Fibroblast of skin of right biceps (primary cell): ENCODE results near the gene ABITRAM.
A peak's percentile ranks its signal among the peaks of the same experiment; 100 is the strongest.
"Not testable (repeated sequence)": the region's sequence is repeated elsewhere in the genome, so short reads cannot be mapped to it uniquely, and the experiment has no call there.

Experiments used
- DNase-seq: peaks from one replicate; pipeline ENCODE4 v3.0.0-alpha.2; 2013

ABITRAM gene

DNA sequence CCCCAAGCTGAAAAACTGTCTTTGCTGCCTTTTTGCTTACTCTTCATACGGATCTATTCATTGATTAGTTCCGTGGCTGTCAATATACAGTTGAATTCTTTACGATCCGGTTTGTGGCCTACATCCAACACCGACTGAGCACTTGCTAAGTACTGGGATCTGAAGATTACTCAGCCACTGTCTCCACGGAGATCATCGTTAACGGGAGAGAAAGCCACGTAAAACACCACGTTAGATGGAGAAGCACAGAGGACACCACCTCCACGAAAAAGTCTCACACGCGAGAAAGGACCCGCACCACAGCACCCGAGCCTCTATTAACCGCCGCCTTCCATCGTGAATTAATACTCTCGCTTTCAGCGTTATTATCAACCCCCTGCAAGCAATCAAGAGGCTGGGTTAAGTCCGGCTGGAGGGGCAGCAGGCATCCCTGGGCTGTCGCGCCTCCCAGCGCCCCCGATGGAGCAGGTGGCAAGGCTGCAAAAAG, 926 bp upstream of the ABITRAM start:
- peak; percentile 23 for DNase-seq

DNA sequence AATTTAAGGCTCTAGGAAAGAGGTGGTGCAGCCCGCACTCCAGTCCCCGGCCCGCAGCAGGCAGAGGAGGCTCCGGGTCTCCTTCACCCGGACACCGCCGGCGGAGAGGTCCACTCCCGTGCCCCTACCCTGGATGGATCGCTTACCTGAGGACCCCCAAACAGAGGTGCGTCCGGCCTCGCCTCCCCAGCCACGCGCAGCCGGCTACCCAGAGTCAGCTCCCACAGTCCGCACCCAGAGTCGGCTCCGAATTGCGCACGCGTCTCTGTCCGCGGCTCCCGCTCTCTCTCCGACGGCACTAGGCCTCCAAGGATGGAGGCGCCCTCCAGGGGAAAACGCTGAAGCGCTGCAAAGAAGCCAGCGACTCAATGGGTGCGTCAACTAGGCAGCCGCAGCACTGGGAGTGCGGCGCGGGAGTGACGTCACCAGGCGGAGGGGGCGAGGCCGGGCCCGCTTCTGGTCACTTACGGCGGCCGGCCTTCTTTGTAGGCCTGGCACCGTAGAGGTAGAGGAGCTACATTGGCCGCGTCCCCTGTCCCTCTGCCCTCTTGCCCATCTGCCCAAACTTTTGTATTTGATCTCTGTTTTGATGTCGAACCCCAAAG, 380 bp upstream of the ABITRAM start, which contains the start of gene ELP1:
ELP1 (minus strand) TSS at position 407 of the 605 bp plus-strand sequence. CDS start 2,978 bp downstream, outside the sequence.
- DNase-seq = peak; percentile 96

DNA sequence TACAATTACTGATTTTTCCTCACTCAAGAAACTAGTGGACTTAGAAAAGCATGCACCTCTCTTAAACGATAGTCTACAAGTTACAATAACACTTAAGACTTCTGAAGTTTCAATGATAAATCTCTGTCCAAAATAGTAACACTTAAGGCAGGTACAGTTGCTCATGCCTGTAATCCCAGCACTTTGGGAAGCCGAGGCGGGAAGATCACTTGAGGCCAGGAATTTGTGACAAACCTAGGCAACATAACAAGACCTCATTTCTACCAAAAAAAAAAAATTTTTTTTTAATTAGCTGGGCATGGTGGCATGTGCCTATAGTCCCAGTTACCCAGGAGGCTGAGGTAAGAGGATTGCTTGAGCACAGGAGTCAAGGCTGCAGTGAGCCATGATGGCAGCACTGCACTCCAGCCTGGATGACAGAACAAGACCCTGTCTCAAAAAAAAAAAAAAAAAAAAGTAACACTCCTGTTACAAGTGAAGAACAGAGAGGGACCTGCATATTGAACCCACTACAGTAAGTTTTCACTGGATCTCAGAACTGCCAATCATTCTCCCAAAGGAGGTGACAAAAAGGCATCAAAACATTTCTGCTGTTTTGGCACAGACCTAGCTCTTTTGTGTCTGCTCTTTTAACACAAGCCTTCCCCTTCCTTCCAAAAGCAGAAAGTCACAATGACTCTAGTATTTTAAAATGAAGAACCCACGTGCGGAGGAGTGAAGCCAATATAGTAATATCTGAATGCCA, 3.5 kb downstream of the ABITRAM start:
- no peak for DNase-seq

DNA sequence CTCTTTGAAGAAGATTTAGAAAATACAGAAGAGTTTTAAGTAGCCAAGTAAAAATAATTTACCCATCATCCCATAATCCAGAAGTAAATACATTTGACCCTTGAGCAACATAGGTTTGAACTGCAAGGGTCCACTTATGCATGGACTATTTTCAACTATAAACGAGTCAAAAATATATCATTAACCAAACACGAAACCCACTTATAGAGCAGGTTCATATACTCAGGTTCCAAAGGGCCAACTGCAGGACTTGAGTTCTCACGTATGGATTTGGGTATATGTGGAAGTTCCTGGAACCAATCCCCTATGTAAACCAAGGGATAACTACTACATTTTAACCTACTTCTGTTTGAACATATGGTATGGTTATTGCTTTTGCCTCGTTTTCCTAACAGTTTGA, 5.8 kb downstream of the ABITRAM start:
- no peak for DNase-seq

DNA sequence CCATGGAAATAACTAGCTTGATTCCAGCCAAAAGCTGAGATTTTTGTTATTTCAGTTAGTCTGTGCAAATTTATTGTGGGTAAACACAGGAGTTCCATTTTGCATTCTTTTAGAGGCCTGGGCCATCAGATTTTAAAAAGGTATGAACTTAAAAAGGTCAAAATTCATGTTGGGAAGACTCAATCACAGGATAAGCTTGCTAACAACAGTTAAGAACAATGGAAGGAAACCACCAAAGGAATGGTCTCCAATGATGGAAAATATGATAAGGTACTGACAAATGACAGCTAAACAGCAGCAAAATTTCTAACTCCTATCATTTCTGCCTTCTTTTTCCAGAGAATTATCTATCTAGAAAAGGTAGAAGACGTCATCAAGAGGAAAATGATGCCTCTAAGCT, 16.0 kb downstream of the ABITRAM start:
- no peak for DNase-seq

DNA sequence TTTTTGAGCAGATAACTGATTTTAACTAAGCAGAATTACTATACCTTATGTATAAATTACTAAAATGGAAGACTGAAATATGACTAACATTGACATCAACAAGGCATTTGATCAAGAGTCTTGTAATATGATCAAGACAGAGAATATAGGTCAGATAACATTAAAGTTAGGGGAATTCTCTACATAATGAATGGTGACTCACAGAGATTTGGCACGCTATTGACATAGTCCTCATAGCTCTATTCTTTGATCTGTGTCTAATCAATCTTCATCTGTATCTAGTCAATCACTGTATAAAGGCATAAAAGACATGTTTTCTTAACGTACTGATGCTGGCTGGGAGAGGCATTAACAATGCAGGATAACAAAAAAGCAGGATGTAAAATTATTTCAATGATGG, 17.4 kb downstream of the ABITRAM start:
- DNase-seq = peak; percentile 15

DNA sequence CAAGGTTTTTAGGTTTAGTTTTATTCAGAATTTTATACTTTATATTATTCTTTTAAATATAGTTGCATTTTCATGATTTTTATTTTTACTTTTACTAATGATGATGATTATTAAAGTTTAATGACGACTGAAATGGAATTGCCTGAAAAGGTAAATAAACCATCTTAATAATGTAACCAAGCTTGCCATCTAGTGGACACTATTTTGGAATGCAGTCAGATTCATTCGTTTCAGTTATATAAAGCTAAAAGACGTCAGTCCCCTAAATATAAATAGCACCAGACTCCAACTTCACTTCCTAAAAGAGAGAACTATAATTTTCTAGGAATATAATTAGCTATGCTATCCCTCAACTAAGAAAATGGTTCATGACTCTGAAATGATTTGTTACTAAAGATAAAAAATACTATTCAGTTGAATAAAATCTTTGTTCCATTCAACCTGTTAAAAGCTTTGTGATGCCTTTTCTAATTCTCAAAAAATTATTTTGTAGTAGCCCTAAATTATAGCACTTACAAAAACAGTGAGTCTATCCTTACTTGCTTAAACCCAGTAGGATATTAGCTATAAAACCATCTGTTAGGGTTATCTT, 19.9 kb downstream of the ABITRAM start:
- DNase-seq = peak; percentile 51

DNA sequence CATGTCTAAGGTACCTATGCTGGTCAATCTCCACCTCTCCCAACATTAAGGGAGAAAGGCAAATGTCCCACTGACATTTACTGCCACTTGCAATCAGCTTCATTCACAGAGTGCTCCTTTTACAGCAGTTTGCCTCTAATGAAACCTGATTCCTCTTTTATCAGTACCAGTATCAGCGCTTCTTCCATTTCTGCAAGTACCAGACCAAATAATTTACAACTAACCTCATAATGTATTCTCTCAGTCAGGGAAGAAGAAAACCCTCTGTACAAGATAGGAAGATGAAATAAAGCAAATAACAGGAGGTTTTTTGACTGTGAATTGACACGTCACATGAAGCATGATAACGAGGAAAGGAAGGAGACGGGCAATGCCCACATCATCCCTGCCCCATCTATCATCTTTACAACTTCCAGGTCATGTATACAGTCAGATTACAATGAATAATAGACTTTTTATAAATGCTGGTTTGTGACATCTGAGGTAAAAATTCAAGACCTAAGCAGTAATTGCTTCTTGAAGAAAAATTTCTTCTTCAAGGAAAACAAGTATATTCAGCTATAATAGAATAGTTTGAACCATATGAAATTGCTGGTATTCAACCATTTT, 21.9 kb downstream of the ABITRAM start:
- DNase-seq = no peak

DNA sequence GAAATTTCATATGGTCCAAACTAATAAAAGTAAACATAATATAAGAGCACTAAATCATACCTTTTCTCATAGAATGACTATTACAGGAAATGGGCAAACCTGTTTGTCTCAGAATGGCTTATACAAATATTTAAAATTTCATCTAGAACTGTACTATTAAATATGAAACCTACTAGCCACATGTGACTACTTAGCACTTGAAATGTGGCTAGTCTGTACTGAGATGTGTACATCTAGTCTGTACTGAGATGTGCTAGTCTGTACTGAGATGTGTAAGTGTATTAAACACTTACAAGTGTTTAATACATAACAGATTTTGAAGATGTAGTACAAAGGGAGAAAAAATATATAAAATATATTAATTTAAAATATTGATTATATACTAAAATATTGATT, 22.4 kb downstream of the ABITRAM start:
- DNase-seq = no peak

DNA sequence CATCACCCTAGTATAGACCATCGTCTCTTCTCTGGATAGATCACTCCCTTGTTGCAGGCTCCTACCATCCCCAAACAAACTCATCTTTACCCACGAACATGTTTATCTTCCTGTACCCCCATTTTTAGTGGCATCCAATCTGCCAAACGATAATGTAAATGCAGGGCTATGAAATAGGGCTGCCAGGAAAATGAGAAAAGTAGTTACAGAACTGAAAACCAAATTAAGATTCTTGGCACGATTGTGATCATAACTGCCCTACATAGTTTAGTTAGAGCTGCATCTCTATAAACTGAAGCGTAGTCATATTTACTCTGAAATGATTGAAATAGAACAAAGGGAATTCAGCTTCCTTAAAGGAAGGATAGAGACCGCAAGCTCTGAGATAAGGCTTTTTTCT, 26.1 kb downstream of the ABITRAM start:
- DNase-seq = no peak

DNA sequence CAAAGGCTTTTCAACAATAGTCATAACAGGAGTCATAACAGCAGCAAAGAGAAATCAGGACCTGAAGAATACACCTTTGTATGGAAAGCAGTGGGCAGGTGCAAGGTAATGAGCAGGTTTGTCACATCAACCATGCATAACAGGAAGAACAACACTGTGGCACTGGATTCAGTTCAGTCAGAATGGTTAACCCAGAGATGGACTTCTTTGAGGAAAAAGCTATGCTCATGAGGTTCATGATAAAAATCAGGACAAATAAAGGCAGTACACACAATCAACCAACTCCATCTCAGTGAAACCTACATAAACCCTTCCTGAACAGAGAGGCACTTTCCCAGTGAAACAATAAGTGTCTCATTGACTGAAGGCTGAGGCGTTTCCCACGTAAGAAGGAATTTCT, 27.0 kb downstream of the ABITRAM start:
- DNase-seq = no peak

DNA sequence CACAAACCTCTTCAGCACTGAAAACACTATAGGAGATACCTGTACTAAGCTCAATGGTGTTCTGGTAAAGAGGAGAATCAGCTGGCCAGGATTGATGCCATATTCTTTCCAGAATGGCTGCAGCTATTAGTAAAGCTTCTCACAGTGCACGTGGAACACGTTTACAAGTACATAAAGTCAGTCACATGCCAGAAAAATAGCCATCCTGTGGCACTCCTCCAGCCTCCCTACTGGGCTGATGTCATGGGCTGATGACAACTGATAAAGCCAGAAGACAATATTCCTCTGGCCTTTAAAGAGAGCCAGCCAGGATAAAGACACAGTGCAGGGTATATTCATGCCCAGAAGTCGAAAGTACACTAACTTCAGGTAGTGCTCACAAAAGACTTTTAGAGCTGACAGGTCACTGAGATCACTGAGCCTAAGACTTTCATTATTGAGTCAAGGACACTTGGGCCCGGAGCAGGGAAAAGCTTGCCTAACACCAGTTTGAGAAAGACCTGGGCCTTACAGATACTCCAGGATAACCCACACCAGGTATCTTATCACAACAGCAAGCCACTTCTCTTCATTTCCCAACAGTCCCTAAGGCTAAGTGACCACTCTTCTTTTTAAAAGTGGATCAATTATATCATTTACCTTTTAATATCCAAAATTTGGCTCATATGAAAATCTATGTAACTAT, 29.4 kb downstream of the ABITRAM start:
- DNase-seq = no peak

DNA sequence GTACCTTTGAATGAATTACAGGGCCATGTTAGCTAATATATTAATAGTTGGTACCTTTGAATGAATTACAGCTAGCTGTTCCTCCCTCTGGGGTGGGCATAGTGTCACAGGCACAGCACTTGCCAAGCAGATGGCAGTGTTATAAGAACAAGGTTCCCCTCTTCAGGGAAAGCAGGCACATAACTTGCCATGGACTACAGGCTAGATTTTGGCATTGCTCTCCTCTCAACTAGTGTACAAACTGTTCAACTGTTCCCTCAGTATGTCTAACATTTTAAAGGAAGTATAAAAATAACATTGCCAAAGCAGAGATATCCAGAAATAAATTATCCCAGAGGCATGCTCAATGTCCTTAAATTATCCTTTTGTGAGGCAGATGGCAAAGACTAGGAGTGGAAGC, 33.7 kb downstream of the ABITRAM start:
- DNase-seq = no peak

DNA sequence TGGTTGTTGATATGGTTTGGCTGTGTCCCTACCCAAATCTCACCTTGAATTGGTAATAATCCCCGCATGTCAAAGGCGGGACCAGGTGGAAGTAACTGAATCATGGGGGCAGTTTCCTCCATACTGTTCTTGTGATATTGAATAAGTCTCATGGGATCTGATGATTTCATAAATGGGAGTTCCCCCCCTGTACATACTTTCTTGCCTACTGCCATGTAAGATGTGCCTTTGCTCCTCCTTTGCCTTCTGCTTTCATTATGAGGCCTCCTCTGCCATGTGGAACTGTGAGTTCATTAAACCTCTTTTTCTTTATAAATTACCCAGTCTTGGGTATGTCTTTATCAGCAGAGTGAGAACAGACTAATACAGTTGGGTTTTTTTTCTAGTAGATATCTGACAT, 37.2 kb downstream of the ABITRAM start:
- not testable (repeated sequence) for DNase-seq

DNA sequence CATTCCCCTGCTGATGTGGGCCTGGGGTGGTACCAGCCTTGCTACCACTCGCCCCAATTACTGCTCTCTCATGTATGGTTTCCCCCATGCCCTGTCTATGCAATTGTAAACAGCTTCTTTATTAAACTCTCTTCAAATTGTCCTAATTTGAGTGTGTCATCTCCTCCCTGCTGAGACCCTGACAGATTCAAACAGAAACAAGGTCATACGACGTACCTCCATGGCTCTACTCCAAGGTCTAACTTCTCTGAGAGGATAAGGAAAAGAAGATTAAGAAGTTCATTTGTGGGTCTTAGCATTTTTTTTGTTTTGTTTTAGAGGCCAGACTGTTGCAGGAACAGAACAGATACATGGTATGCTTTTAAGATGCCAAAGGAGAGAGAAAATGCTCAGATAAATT, 38.0 kb downstream of the ABITRAM start:
- no peak for DNase-seq

DNA sequence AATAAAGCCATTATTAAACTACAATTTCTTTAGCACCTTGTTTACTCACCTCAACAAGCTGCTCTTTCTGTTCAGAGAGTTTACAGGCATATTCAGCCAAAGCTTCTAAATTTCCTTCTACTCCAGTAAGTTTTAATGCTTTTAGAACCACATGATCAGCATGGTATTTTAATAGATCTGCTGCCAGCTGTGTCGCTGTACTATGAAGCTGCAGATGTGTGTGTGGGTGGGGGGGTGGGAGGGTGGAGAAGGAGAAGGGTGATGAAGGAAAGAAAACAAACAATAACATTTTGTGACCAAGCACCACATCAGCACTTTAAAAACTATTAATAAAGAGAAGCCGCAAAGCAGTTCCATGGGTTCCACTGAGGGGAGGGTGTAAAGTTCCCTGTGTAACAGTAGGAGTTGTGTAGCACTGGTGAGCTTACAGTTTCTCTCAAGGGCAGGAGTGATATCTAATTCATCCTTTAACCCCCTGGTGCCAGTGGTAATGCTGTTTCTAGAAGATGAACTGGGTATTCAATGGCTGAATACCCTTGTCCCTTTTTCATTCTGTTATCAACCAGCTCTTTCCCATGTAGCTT, 38.5 kb downstream of the ABITRAM start:
- no peak for DNase-seq

DNA sequence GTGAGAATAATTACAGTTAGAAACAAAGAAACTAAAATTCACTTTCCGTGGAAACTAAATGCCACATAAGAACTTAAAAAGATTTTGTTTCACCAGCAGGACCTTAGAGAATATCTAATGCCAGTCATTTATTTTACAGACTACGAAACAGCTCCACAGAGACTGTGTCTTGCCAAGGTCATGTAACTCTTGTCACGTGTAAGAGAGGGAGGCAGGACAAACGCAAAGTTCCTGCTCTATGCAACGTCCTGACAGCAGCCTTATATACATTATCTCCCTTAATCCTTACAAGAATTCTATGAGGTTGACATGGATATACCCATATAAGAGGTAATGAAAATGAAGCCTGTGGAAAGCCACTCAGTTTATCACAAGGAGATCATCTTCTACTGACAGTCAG, 39.7 kb downstream of the ABITRAM start:
- no peak for DNase-seq

DNA sequence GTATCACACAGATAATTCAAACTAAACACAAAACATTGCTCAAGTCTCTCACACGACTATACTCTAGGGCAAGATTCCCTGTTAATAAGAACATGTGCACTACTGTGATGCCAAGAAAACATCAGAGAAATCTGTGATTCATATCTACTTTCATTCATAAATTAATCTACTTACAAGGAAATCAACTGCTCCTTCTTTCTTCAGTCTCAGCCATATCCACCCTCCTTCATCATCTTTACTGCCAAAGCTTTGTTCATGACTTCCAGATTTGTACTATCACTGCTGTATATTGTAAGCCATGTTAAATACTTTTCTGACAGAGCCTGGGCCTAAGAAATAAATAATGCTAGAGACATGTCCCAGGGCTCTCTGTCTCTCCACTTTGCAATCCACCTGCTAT, 44.0 kb downstream of the ABITRAM start:
- DNase-seq = no peak

DNA sequence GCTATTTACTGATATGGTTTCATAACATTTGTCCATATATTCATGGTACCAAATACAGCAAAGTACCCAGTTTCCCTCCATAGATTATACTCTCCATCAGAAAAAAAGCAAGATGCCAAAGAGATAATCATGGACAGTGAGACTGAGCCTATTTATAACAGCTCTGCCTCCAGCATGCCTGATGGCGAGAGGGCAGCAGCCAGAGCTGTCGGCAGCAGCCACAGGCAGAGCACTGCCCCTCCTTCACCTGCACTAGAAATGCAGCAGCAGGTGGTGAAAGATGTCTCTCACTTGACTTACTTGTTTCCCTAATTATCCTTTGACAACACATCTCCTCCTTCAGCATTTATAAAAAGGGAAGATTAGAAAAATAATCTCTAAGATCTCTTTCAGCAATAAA, 46.7 kb downstream of the ABITRAM start:
- no peak for DNase-seq

DNA sequence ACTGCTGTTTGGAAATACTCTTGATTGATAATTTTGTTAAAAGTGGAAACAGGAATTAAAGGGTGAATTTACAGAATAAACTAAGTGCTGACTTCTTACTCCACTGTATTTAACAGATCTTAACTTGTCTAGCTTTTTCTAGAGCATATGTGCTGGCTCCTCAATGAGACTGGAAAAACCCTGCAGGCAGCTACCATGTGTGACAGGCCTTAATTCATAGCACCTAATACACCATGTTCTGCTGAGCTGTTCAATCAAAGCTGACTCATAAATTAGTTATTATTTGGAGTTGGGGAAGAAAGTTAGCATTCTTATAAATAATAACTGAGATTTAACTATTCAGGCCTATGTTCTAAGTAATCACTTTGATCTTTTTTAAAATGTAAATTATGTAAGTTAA, 49.7 kb downstream of the ABITRAM start:
- no peak for DNase-seq
